Testis (tissue), 3 donors: ENCODE data around the gene GSG1L. TPM values are rescaled to one million over a fixed set of nuclear protein-coding genes. Genes with fewer than 3 reads are reported as not detected.

ENCODE experiments used
- DNase-seq: peaks from one replicate; pipeline ENCODE4 v3.0.0-alpha.2; 2019
- H3K27ac ChIP-seq, 2 donors: fragments of 200-600 bp; sonication (generic); one replicate each; pipeline ENCODE4 v1.5.1; 2019
- H3K27me3 ChIP-seq: fragments of 200-600 bp; sonication (generic); one replicate; pipeline ENCODE4 v1.5.1; 2019
- H3K36me3 ChIP-seq: fragments of 200-600 bp; sonication (generic); one replicate; pipeline ENCODE4 v1.5.1; 2017; ENCODE audit warnings: low read depth; ENCODE audit errors: missing control alignments
- H3K4me1 ChIP-seq: fragments of 200-600 bp; sonication (generic); one replicate; pipeline ENCODE4 v1.5.1; 2019
- H3K4me3 ChIP-seq, 2 donors: fragments of 200-600 bp; sonication (generic); one replicate each; pipeline ENCODE4 v1.5.1; 2017 to 2019
- H3K9me3 ChIP-seq: fragments of 200-600 bp; sonication (generic); one replicate; pipeline ENCODE4 v1.5.1; 2017
- POLR2A ChIP-seq: fragments of 450-650 bp; IDR thresholded peaks from one replicate; pipeline ENCODE4 v1.6.1; 2017; ENCODE audit warnings: antibody characterized with exemption, mild to moderate bottlenecking, moderate library complexity
- WGBS, 2 donors: methylation state at CpG; one replicate each; pipeline ENCODE4 v1.1.5; 2018; 5-methylcytosine and 5-hydroxymethylcytosine counted together
- intact Hi-C: fragments of 100-400 bp; cut with DNase I; formaldehyde crosslinking; loops from one replicate; pipeline ENCODE4 v1.15.1; 2023; ENCODE audit warnings: low total_unique reads
- polyA plus RNA-seq: library from polyadenylated mRNA; stranded (reverse); fragments of 350-450 nt; fragmentation: Illumina TruSeq; extraction: RNeasy Lipid Tissue Mini Kit (QIAGEN cat#74804); gene quantifications from one replicate; pipeline ENCODE4 v1.2.3, GENCODE V29; 2014; ENCODE audit warnings: low read depth, low replicate concordance; ENCODE audit not compliant: insufficient read depth
- total RNA-seq, 2 donors: library from RNA; depleted of rRNA; stranded (reverse); fragments of >200 nt; gene quantifications; one replicate each; pipeline ENCODE4 v1.2.3, GENCODE V29; 2016
- TF ChIP-seq, protein P1 (sequence below), 3 experiments: fragments of 450-650 bp in 2 of 3; fragments of 200-600 bp in 1 of 3; sonication (generic) in 1 of 3; IDR thresholded peaks; one replicate each; pipeline ENCODE4 v1.5.1; 2016 to 2019; ENCODE audit warnings: antibody characterized with exemption in 3 of 3, mild to moderate bottlenecking in 2 of 3, moderate library complexity in 1 of 3

Gene GSG1L
- total and polyA plus RNA-seq, 3 donors from 2014 or later = 1.1 to 2.8 (median 1.9) TPM

DNA sequence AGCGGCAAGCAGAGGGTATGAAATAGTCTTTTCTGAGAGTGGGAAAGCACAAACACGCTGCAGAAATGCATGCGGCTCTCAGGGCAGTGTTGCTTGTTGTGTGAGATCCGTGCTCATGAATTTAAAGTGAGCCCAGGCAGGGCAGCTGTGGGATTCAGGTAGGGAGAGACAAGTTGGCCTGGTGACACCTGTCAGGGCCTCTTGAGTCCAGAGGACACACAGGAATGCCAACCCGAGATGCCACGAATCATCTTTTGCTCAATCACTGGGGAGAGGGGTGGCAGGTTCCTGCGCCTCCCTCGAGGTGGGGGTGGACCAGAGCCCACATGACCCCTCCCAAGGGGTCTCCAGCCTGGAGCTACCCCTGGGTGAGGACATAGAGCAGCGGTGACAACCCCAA, 211.9 kb downstream of the GSG1L start:
- Histone ChIP-seq H3K9me3 (no peaks in the 10 kb centered on the region), H3K27ac (no peak overlapping the region), H3K4me1 (no peaks in the 10 kb centered on the region), H3K36me3 (no peaks in the 10 kb centered on the region), H3K27me3 (no peaks in the 10 kb centered on the region), H3K4me3 (no peak overlapping the region)
- 74 to 75% methylated on average over 7 to 9 of the region's 9 CpGs for WGBS, 2 donors
- intact Hi-C loops = no loop called here
- DNase-seq = no peak
- TF ChIP-seq POLR2A = no peak
- TF ChIP-seq, protein P1, sequence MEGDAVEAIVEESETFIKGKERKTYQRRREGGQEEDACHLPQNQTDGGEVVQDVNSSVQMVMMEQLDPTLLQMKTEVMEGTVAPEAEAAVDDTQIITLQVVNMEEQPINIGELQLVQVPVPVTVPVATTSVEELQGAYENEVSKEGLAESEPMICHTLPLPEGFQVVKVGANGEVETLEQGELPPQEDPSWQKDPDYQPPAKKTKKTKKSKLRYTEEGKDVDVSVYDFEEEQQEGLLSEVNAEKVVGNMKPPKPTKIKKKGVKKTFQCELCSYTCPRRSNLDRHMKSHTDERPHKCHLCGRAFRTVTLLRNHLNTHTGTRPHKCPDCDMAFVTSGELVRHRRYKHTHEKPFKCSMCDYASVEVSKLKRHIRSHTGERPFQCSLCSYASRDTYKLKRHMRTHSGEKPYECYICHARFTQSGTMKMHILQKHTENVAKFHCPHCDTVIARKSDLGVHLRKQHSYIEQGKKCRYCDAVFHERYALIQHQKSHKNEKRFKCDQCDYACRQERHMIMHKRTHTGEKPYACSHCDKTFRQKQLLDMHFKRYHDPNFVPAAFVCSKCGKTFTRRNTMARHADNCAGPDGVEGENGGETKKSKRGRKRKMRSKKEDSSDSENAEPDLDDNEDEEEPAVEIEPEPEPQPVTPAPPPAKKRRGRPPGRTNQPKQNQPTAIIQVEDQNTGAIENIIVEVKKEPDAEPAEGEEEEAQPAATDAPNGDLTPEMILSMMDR (IDR thresholded peaks at IDR 0.05) = no peak

DNA sequence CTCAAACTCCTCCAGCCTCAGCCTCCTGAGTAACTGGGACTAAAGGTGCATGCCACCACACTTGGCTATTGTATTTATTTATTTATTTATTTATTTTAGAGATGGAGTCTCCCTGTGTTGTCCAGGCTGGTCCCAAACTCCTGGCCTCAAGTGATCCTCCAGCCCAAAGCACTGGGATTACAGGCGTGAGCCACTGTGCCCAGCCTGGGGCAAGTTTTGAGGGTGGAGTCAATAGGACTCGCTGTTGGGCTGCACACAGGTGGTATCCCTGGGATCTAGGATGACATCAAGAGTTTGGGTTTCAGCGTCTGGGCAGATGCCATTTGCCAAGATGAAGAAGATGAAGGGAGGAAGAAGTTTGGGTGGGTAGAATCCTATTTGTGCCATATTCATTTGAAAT, 213.9 kb downstream of the GSG1L start:
- Histone ChIP-seq H3K4me1 (no peaks in the 10 kb centered on the region), H3K4me3 (no peak overlapping the region), H3K27ac (no peak overlapping the region), H3K27me3 (no peaks in the 10 kb centered on the region), H3K36me3 (no peaks in the 10 kb centered on the region), H3K9me3 (no peaks in the 10 kb centered on the region)
- TF ChIP-seq, protein P1 (IDR thresholded peaks at IDR 0.05) = no peak
- no peak for TF ChIP-seq POLR2A
- intact Hi-C loops = no loop called here
- WGBS, 2 donors = 89 to 98% methylated on average over 3 of the region's 3 CpGs
- no peak for DNase-seq

GRCh38 chr16:27847030-27847550, 216.4 kb downstream of the GSG1L start:
- H3K27me3 ChIP-seq = no peaks in the 10 kb centered on the region
- TF ChIP-seq, protein P1 (IDR thresholded peaks at IDR 0.05) = no peak
- TF ChIP-seq POLR2A = no peak
- WGBS, 2 donors = 31 to 35% methylated on average over 2 of the region's 2 CpGs
- DNase-seq = no peak
- no peaks in the 10 kb centered on the region for H3K9me3 ChIP-seq
- intact Hi-C loops = no loop called here
- no peaks in the 10 kb centered on the region for H3K36me3 ChIP-seq
- H3K27ac ChIP-seq = no peak overlapping the region
- no peak overlapping the region for H3K4me3 ChIP-seq
- no peaks in the 10 kb centered on the region for H3K4me1 ChIP-seq

- Histone ChIP-seq H3K27ac (no peak overlapping the region), H3K9me3 (no peaks in the 10 kb centered on the region), H3K4me1 (no peaks in the 10 kb centered on the region), H3K4me3 (no peak overlapping the region), H3K27me3 (no peaks in the 10 kb centered on the region), H3K36me3 (no peaks in the 10 kb centered on the region)
- TF ChIP-seq, protein P1 (IDR thresholded peaks at IDR 0.05) = no peak
- no peak for TF ChIP-seq POLR2A
- WGBS, 2 donors = 88 to 92% methylated on average over 2 to 8 of the region's 8 CpGs
- no peak for DNase-seq
- intact Hi-C loops = no loop called here
Observed at GRCh38 chr16:27844826-27845225, 218.7 kb downstream of the GSG1L start.

- TF ChIP-seq, protein P1 (IDR thresholded peaks at IDR 0.05) = no peak
- no peak for TF ChIP-seq POLR2A
- intact Hi-C loops = no loop called here
- 47 to 56% methylated on average over 1 of the region's 1 CpG for WGBS, 2 donors
- Histone ChIP-seq H3K27ac (no peak overlapping the region), H3K36me3 (no peaks in the 10 kb centered on the region), H3K27me3 (no peaks in the 10 kb centered on the region), H3K4me3 (no peak overlapping the region), H3K4me1 (no peaks in the 10 kb centered on the region), H3K9me3 (no peaks in the 10 kb centered on the region)
- no peak for DNase-seq
Observed at GRCh38 chr16:27843800-27844199, 219.7 kb downstream of the GSG1L start.
